Measurements from ENCODE around the gene IRF1. TPM values are rescaled to one million over a fixed set of nuclear protein-coding genes. Genes with fewer than 3 reads are reported as not detected.

The IRF1 gene
- total and polyA plus RNA-seq, 2 donors, result 34.7 to 47.7 TPM

- Histone ChIP-seq H3K27ac (ENCODE audit: low read depth in 1 of 2, low read length in 1 of 2) (no peak overlapping the region), H3K4me3 (ENCODE audit: low read length in 2 of 2) (no peak overlapping the region), H3K27me3 (ENCODE audit: control insufficient read depth in 2 of 2, insufficient read depth in 1 of 2, low read length in 1 of 2) (no peaks in the 10 kb centered on the region), H3K9me3 (ENCODE audit: control insufficient read depth in 2 of 2, insufficient read depth in 1 of 2, low read length in 1 of 2) (no peaks in the 10 kb centered on the region), H3K4me1 (ENCODE audit: control insufficient read depth in 2 of 2, insufficient read depth in 2 of 2, low read length in 2 of 2) (peaks cover 17 to 52% of the 10 kb centered on the region in 2 donors), H3K36me3 (ENCODE audit: control insufficient read depth in 2 of 2, insufficient read depth in 2 of 2, low read length in 1 of 2) (peaks cover 57 to 82% of the 10 kb centered on the region in 2 donors)
- 98% methylated on average over 3 of the region's 3 CpGs for WGBS
- DNase-seq (ENCODE audit: low read depth in 6 of 9, low spot score in 9 of 9), result no peak
Measured at GRCh38 chr5:132484391-132484725, 6.2 kb downstream of the IRF1 start.

DNA sequence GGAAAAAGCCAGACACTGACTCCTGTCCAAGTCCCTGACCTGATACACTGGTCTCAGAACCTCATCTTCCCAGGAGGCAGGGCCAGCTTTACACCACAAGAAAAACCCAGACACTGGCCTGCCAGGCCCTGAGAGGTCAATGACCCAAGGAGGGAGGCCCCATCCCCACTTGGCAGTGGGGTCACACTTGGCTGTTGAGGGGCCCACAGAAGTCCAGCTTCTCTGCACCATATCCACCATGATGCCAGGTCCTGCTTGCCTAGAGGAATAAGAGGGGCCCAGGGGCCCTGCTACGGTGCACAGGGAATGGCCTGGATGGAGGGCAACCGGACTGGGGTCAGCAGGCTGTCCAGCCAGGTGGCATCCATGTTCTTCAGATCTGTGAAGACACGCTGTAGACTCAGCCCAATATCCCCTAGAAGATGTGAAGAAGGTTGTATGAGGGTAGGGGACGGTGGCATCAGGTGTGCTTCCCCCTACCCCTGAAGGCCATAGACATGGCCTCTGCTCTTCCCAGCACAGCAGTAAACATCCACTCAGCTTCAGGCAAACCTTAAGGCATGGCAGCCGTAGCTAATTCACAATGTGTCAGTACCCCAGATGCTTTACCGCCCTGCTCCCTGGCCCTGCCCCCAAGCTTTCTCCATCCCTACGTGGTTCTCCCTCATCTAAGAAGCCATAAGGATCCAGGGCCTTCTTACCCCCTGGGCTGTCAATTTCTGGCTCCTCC lies 6.7 kb downstream of the IRF1 start:
- Histone ChIP-seq H3K27me3 (ENCODE audit: control insufficient read depth in 2 of 2, insufficient read depth in 1 of 2, low read length in 1 of 2) (no peaks in the 10 kb centered on the region), H3K4me1 (ENCODE audit: control insufficient read depth in 2 of 2, insufficient read depth in 2 of 2, low read length in 2 of 2) (peaks cover 17 to 52% of the 10 kb centered on the region in 2 donors), H3K9me3 (ENCODE audit: control insufficient read depth in 2 of 2, insufficient read depth in 1 of 2, low read length in 1 of 2) (no peaks in the 10 kb centered on the region), H3K36me3 (ENCODE audit: control insufficient read depth in 2 of 2, insufficient read depth in 2 of 2, low read length in 1 of 2) (peaks cover 57 to 76% of the 10 kb centered on the region in 2 donors), H3K4me3 (ENCODE audit: low read length in 2 of 2) (no peak overlapping the region), H3K27ac (ENCODE audit: low read depth in 1 of 2, low read length in 1 of 2) (no peak overlapping the region)
- no peak for DNase-seq (ENCODE audit: low read depth in 6 of 9, low spot score in 9 of 9)
- WGBS, result 84% methylated on average over 7 of the region's 7 CpGs

DNA sequence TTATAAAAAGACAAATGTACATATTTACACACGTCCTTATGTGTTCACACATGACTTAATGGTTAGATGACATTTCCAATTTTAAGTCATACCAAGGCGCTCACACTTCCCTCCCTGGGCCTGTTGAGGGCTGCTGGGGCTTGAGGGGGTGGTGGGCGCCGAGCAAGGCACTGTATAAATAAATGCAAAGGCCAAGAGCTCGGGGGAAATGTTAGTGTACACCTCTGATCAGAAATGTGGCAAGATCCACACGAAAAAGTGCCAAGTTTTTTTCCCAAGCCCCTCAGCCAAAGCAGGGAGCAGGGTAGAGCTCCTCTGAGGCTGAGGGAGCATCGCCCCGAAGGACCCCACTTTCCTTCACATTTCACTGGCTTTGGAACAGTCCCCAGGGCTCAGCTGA lies 7.5 kb downstream of the IRF1 start:
- WGBS, result 83% methylated on average over 8 of the region's 8 CpGs

DNA sequence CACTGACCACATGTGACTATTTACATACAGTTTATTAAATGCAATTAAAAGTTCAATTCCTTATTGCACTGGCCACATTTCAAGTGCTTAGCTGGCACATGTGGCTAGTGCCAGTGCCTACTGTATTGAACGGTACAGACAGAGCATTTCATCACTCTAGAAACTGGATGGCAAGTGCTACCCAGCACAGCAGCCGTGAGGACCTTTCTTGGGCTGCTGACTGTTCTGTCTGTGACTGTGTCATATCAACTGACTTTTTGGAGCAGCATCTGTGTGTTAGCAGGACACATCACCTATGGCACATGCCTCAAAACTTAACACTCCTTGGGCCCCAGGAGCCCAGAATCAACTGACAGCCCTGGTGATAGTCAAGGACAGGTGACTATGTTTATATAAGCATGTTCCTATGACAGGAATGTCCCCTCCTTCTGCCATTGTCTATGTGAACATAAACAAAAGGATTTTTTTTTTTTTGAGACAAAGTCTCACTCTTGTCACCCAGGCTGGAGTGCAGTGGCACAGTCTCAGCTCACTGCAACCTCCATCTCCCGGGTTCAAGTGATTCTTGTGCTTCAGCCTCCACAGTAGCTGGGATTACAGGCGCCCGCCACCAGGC lies 8.9 kb downstream of the IRF1 start:
- Histone ChIP-seq H3K9me3 (ENCODE audit: control insufficient read depth in 2 of 2, insufficient read depth in 1 of 2, low read length in 1 of 2) (no peaks in the 10 kb centered on the region), H3K27ac (ENCODE audit: low read depth in 1 of 2, low read length in 1 of 2) (no peak overlapping the region), H3K36me3 (ENCODE audit: control insufficient read depth in 2 of 2, insufficient read depth in 2 of 2, low read length in 1 of 2) (peaks cover 41 to 71% of the 10 kb centered on the region in 2 donors), H3K4me1 (ENCODE audit: control insufficient read depth in 2 of 2, insufficient read depth in 2 of 2, low read length in 2 of 2) (peaks cover 17 to 54% of the 10 kb centered on the region in 2 donors), H3K4me3 (ENCODE audit: low read length in 2 of 2) (no peak overlapping the region), H3K27me3 (ENCODE audit: control insufficient read depth in 2 of 2, insufficient read depth in 1 of 2, low read length in 1 of 2) (no peaks in the 10 kb centered on the region)
- WGBS, result 96% methylated on average over 5 of the region's 5 CpGs
- DNase-seq (ENCODE audit: low read depth in 6 of 9, low spot score in 9 of 9), result no peak

More for the DNA sequence above, 7.5 kb downstream of the IRF1 start:
- H3K27me3 ChIP-seq (ENCODE audit: control insufficient read depth in 2 of 2, insufficient read depth in 1 of 2, low read length in 1 of 2), result no peaks in the 10 kb centered on the region
- H3K9me3 ChIP-seq (ENCODE audit: control insufficient read depth in 2 of 2, insufficient read depth in 1 of 2, low read length in 1 of 2), result no peaks in the 10 kb centered on the region
- no peak for DNase-seq (ENCODE audit: low read depth in 6 of 9, low spot score in 9 of 9)
- peaks cover 18 to 54% of the 10 kb centered on the region in 2 donors for H3K4me1 ChIP-seq (ENCODE audit: control insufficient read depth in 2 of 2, insufficient read depth in 2 of 2, low read length in 2 of 2)
- H3K4me3 ChIP-seq (ENCODE audit: low read length in 2 of 2), result no peak overlapping the region
- H3K27ac ChIP-seq (ENCODE audit: low read depth in 1 of 2, low read length in 1 of 2), result no peak overlapping the region
- H3K36me3 ChIP-seq (ENCODE audit: control insufficient read depth in 2 of 2, insufficient read depth in 2 of 2, low read length in 1 of 2), result peaks cover 55 to 75% of the 10 kb centered on the region in 2 donors

DNA sequence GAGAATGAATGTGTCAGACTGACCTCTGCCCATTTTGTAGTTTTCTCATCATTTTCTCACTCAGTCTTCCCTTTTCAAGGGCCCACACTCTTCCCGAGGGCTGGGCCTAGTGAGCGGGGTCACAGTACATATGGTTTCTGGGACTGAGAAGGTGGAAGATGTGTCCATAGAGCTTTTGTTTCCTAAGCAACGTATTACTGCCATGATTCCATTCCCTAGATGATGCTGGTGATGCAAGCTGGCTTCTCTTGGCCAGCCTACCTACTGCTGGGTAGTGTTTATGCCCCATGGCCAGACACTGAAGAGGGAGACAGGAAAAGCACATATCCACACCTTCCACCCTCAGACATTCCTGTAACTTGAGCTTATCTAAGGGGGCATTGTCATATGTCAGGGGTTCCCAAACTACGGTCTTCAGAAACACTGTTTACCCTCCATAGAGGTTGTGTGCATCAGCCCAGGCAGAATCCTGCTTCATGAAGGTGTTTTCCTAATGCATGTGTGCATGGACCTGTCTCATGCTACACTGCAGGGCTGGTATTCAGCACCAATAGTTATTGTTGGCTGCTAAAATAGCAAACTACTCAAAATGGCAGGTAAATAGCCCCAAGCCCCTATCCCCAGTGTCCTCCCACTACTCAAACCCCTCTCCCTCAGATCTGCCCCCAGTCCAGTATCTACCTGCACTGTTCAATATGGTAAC lies 9.5 kb downstream of the IRF1 start:
- 92% methylated on average over 4 of the region's 4 CpGs for WGBS
- H3K9me3 ChIP-seq (ENCODE audit: control insufficient read depth in 2 of 2, insufficient read depth in 1 of 2, low read length in 1 of 2), result no peaks in the 10 kb centered on the region
- peak overlapping the region; percentile 19 to 21 for H3K27ac ChIP-seq (ENCODE audit: low read depth in 1 of 2, low read length in 1 of 2)
- H3K36me3 ChIP-seq (ENCODE audit: control insufficient read depth in 2 of 2, insufficient read depth in 2 of 2, low read length in 1 of 2), result peaks cover 35 to 67% of the 10 kb centered on the region in 2 donors
- no peak overlapping the region for H3K4me3 ChIP-seq (ENCODE audit: low read length in 2 of 2)
- no peaks in the 10 kb centered on the region for H3K27me3 ChIP-seq (ENCODE audit: control insufficient read depth in 2 of 2, insufficient read depth in 1 of 2, low read length in 1 of 2)
- DNase-seq (ENCODE audit: low read depth in 6 of 9, low spot score in 9 of 9), result no peak
- H3K4me1 ChIP-seq (ENCODE audit: control insufficient read depth in 2 of 2, insufficient read depth in 2 of 2, low read length in 2 of 2), result peaks cover 17 to 49% of the 10 kb centered on the region in 2 donors

DNA sequence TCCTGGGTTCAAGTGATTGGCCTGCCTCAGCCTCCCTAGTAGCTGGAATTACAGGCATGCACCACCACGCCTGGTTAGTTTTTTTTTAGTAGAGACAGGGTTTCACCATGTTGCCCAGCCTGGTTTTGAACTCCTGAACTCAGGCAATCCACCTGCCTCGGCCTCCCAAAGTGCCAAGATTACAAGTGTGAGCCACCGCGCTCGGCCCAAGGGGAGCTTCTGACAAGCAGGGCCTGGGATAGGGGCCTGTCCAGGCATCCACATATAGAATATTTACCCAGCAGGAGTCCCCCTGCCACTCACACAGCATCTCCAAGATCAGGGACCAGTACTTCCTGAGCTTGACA lies 10.1 kb downstream of the IRF1 start:
- Histone ChIP-seq H3K27ac (ENCODE audit: low read depth in 1 of 2, low read length in 1 of 2) (no peak overlapping the region), H3K4me3 (ENCODE audit: low read length in 2 of 2) (no peak overlapping the region), H3K27me3 (ENCODE audit: control insufficient read depth in 2 of 2, insufficient read depth in 1 of 2, low read length in 1 of 2) (no peaks in the 10 kb centered on the region), H3K4me1 (ENCODE audit: control insufficient read depth in 2 of 2, insufficient read depth in 2 of 2, low read length in 2 of 2) (peaks cover 17 to 46% of the 10 kb centered on the region in 2 donors), H3K9me3 (ENCODE audit: control insufficient read depth in 2 of 2, insufficient read depth in 1 of 2, low read length in 1 of 2) (no peaks in the 10 kb centered on the region), H3K36me3 (ENCODE audit: control insufficient read depth in 2 of 2, insufficient read depth in 2 of 2, low read length in 1 of 2) (peaks cover 29 to 62% of the 10 kb centered on the region in 2 donors)
- WGBS, result 99% methylated on average over 5 of the region's 5 CpGs
- DNase-seq (ENCODE audit: low read depth in 6 of 9, low spot score in 9 of 9), result no peak

DNA sequence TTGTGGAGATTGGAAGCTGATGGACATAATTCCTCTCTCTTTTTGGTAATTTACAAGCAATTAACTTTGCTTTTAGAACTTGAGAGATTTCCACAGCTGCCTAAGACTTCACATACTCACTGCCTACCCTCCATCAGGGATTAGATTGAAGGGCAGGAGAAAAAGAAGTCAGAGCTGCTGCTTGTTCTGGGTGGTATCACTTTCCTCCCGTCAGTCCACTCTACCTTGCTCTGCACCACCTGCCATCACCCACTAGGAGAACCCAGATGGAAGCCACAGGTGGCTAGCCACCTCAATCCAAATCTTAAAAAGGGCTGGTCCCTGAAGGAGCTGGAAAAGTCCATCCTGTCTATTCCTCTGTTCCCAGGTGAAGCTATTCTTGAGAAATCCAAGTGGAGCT lies 10.5 kb downstream of the IRF1 start:
- WGBS, result 86% methylated on average over 1 of the region's 1 CpG
- no peak overlapping the region for H3K4me3 ChIP-seq (ENCODE audit: low read length in 2 of 2)
- H3K9me3 ChIP-seq (ENCODE audit: control insufficient read depth in 2 of 2, insufficient read depth in 1 of 2, low read length in 1 of 2), result no peaks in the 10 kb centered on the region
- no peak for DNase-seq (ENCODE audit: low read depth in 6 of 9, low spot score in 9 of 9)
- no peaks in the 10 kb centered on the region for H3K27me3 ChIP-seq (ENCODE audit: control insufficient read depth in 2 of 2, insufficient read depth in 1 of 2, low read length in 1 of 2)
- H3K4me1 ChIP-seq (ENCODE audit: control insufficient read depth in 2 of 2, insufficient read depth in 2 of 2, low read length in 2 of 2), result peaks cover 17 to 50% of the 10 kb centered on the region in 2 donors
- H3K27ac ChIP-seq (ENCODE audit: low read depth in 1 of 2, low read length in 1 of 2), result peak overlapping the region in 1 of 2 donors; percentile 50
- peaks cover 24 to 57% of the 10 kb centered on the region in 2 donors for H3K36me3 ChIP-seq (ENCODE audit: control insufficient read depth in 2 of 2, insufficient read depth in 2 of 2, low read length in 1 of 2)

DNA sequence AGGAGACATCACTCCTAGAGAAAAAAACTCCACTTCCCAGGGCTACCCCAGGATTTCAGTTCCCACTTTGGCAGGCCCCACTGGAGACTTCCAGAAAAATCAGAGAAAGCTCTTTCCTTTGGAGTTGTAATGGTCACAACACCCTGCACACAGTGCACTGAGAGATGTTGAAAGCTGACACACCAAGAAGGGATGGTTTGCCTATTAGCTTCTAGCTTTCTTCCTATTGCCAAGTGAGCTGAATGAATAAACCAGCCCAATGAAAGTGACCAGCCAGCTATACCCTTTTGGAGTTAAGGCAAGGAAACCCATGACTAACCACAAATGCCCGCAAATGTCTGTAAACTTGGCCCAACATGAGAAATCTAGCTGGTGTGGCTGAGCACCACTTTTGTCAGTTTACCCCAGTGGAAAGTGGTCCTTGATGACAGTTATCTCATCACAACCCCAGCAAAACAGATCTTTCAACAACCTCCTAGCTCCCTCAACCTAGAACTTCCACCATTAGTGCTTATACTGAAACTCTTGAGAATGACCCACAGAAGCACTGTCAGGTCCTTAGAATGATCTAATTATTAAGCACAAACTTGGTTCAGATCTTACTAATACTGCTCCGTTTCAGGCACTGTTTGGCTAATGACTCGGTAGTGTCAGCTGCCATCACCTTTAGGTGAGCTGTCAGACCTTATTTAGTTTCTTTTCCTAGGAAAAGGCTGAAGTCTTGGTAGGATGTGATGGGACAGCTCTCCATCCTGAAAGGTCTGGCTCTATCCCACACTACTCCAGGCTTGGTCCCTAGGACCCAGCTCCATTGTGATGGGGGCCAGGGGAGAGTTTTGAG lies 11.2 kb downstream of the IRF1 start:
- peaks cover 20 to 56% of the 10 kb centered on the region in 2 donors for H3K4me1 ChIP-seq (ENCODE audit: control insufficient read depth in 2 of 2, insufficient read depth in 2 of 2, low read length in 2 of 2)
- no peaks in the 10 kb centered on the region for H3K27me3 ChIP-seq (ENCODE audit: control insufficient read depth in 2 of 2, insufficient read depth in 1 of 2, low read length in 1 of 2)
- H3K36me3 ChIP-seq (ENCODE audit: control insufficient read depth in 2 of 2, insufficient read depth in 2 of 2, low read length in 1 of 2), result peaks cover 20 to 51% of the 10 kb centered on the region in 2 donors
- no peaks in the 10 kb centered on the region for H3K9me3 ChIP-seq (ENCODE audit: control insufficient read depth in 2 of 2, insufficient read depth in 1 of 2, low read length in 1 of 2)
- 93% methylated on average over 3 of the region's 3 CpGs for WGBS
- DNase-seq (ENCODE audit: low read depth in 6 of 9, low spot score in 9 of 9), result no peak
- H3K4me3 ChIP-seq (ENCODE audit: low read length in 2 of 2), result no peak overlapping the region
- peak overlapping the region in 1 of 2 donors; percentile 82 for H3K27ac ChIP-seq (ENCODE audit: low read depth in 1 of 2, low read length in 1 of 2)

All from thymus (tissue), 11 donors.